ENCODE data around the gene NPC2.

- TF ChIP-seq, protein P1, sequence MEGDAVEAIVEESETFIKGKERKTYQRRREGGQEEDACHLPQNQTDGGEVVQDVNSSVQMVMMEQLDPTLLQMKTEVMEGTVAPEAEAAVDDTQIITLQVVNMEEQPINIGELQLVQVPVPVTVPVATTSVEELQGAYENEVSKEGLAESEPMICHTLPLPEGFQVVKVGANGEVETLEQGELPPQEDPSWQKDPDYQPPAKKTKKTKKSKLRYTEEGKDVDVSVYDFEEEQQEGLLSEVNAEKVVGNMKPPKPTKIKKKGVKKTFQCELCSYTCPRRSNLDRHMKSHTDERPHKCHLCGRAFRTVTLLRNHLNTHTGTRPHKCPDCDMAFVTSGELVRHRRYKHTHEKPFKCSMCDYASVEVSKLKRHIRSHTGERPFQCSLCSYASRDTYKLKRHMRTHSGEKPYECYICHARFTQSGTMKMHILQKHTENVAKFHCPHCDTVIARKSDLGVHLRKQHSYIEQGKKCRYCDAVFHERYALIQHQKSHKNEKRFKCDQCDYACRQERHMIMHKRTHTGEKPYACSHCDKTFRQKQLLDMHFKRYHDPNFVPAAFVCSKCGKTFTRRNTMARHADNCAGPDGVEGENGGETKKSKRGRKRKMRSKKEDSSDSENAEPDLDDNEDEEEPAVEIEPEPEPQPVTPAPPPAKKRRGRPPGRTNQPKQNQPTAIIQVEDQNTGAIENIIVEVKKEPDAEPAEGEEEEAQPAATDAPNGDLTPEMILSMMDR (IDR thresholded peaks at IDR 0.05), result no peak
- no peak for TF ChIP-seq POLR2A (IDR thresholded peaks at IDR 0.05; ENCODE audit: low read length)
- TF ChIP-seq MAZ (IDR thresholded peaks at IDR 0.05; ENCODE audit: borderline replicate concordance, low read depth, low read length), result no peak
- no peak for TF ChIP-seq RAD21 (conservative IDR thresholded peaks at IDR 0.05 in 1 of 2, IDR thresholded peaks at IDR 0.05 in 1 of 2)
- TF ChIP-seq MYC (IDR thresholded peaks at IDR 0.05; ENCODE audit: borderline replicate concordance, low read length), result no peak
- TF ChIP-seq HOXA7 (CRISPR knock-in tag; IDR thresholded peaks at IDR 0.05), result no peak
- TF ChIP-seq, protein P2, sequence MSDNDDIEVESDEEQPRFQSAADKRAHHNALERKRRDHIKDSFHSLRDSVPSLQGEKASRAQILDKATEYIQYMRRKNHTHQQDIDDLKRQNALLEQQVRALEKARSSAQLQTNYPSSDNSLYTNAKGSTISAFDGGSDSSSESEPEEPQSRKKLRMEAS (IDR thresholded peaks at IDR 0.05), result no peak
- no peak for TF ChIP-seq NPAS2 (CRISPR knock-in tag; IDR thresholded peaks at IDR 0.05; ENCODE audit: borderline replicate concordance)
- no peak for TF ChIP-seq ZNF302 (CRISPR knock-in tag; IDR thresholded peaks at IDR 0.05)
- no peak for TF ChIP-seq PHF8 (IDR thresholded peaks at IDR 0.05; ENCODE audit: borderline replicate concordance, low read depth)
- TF ChIP-seq, protein P3, sequence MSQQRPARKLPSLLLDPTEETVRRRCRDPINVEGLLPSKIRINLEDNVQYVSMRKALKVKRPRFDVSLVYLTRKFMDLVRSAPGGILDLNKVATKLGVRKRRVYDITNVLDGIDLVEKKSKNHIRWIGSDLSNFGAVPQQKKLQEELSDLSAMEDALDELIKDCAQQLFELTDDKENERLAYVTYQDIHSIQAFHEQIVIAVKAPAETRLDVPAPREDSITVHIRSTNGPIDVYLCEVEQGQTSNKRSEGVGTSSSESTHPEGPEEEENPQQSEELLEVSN (IDR thresholded peaks at IDR 0.05; ENCODE audit: borderline replicate concordance, low read depth), result no peak
Observed at GRCh38 chr14:74495356-74495755, 2.3 kb upstream of the NPC2 start.

Measured in A549 (cell line).